GM10847 (cell line): Measurements from ENCODE around the gene STX2.

Experiments used
- POLR2A ChIP-seq: IDR thresholded peaks from 2 replicates; pipeline ENCODE4 v1.6.1; 2011; ENCODE audit not compliant: insufficient read length; ENCODE audit errors: extremely low read depth

Gene STX2

GRCh38 chr12:130795906-130796305 is 43.1 kb downstream of the STX2 start:
- TF ChIP-seq POLR2A: no peak

DNA sequence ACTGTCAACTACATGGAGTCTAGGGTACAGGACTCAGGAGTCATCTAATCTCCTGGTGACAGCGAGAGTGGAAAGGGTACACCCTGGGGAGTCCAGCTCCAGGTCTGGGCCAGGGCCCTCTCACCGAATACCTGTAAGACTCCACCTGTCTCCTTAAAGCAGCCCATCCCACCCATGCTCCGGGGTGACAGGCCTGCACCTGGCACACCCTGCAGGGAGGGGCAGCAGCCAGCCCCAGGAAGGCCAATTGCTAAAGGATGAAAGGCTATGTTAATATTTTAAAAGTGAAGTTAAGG is 45.5 kb downstream of the STX2 start:
- no peak for TF ChIP-seq POLR2A

DNA sequence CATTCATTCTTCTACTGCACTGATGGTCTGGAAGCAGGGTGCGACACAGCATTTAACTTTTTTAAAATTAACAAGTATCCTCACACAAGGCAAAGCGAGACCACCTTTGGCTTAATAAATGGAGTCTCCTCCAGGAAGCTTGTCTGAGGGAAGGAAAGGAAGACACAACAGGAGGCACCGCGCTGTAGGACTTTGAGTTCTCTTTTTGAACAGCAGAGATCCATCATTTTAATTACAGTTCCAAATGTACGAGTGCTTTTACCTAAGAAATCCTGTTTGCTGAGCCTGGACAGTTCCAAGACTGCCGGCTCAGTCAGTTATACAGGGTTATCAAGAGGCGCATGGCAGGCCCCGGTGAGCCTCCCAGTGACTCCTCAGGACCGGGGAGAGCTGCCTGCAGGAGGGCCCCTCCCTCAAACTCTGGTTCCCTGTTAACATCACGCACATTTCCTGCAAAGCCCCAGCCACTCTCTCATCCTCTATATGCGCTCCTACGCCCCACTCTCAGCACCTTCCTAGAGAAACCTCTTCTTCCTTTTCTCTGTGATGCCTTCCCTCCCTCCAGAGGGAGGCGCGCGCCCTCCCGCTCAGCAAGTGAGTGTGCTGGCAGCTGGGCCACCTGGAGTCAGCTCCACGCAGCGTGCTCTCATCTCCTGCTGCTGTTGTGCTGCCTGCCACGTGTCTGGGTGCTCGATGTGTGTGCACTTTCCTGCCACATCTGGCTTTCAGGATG is 46.1 kb downstream of the STX2 start:
- no peak for TF ChIP-seq POLR2A

- TF ChIP-seq POLR2A: no peak
These were observed 47.4 kb downstream of the STX2 start for GRCh38 chr12:130791629-130792028.

GRCh38 chr12:130788515-130788914 is 50.5 kb downstream of the STX2 start:
- no peak for TF ChIP-seq POLR2A

- no peak for TF ChIP-seq POLR2A
These were observed 51.3 kb downstream of the STX2 start for GRCh38 chr12:130787445-130788410.

DNA sequence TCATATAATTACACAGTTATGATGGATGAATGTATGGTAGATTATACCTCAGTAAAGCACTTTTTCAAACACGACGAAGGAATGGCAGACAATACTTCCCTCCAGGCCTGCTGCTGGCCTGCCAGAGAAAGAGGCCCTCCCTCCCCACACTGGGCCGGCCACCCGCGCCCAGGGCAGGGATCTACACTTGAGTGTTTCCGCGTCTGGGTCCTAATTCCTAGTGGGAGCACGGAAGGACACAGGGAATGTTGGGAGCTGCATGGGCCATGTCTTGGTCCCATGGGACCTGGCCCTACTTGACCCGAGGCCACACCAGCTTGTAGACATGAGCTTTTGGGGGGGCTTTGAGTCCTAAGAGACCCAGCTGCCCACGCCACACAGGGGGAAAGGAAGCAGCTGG is 52.0 kb downstream of the STX2 start:
- TF ChIP-seq POLR2A: no peak

DNA sequence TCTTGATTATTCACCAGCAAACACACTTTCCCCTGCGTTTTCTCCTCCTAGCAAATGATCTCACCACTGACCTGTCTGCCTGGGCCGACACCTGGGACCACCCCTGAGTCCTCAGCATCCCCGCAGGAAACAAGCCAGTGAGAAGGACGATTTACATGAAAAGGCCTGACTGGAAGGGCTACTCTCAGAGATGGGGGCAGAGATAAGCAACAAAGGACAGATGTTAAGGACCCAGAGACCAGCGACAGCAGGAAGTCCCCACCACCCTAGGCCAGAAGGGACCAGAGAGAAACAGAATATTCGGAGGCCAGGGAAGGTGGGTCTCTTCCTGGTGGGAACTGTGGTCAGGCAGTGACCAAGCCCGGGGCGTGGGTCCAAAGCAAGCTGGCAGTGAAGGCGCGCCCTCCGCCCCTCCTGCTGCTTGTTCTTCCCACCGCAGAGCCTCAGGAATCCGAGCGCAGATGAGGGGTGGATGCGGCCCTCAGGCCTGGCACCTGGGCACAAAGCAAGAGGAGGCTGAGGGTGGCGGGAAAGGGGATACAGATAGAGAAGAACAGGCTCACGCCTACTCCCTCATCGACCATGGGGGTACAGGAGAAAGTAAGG is 55.8 kb downstream of the STX2 start:
- no peak for TF ChIP-seq POLR2A

DNA sequence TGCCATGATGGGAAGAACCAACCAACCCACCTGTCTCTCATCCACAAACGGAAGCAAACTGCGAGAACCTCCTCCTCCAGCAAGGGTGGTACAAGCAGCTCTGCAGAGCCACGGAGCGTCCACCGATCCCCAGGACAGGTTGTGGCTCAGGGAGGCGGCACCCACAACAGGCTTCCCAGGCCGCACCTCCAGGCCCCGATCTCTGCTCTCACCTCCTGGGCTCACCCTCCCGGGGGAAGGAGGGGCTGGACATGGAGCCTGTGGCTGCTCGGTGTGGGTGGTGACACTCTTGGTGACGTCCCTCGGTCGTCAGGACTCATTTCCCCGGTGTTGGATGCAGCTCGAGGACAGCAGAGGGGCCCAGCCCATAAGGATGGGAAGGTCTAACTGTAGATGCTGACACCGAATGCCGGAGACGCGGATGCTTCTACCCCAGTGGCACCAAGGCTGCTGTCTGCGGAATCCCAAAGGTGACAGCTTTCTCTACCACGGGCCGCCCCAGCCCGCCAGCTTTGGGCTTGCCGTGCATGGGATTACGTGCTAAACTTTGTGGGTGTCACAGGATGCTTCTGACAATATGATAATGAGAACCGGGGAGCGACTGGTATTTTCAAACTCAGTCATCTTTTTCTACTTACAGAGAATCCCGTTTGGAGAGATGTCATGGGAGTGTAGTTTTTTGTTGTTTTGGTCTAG is 58.0 kb downstream of the STX2 start:
- TF ChIP-seq POLR2A: no peak

DNA sequence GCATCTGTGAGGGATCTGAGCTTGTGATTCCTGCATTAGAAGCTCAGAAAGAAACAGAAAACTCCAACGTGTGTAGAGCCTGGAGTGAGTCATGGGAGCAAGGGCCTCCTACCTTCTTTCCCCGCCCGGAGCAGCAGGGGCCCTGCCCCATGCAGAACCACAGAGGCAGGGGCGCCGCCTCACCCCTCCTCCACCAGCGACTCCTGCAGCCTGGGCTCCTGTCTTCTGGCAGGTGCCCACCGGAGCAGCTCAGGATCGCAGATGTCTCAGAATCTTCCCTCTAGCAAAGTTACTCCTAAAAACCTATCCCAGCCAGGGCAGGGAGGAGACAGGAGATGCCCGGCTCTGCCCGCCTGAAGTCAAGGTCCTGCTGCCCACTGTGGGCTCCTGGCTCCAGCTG is 58.7 kb downstream of the STX2 start:
- TF ChIP-seq POLR2A: no peak

DNA sequence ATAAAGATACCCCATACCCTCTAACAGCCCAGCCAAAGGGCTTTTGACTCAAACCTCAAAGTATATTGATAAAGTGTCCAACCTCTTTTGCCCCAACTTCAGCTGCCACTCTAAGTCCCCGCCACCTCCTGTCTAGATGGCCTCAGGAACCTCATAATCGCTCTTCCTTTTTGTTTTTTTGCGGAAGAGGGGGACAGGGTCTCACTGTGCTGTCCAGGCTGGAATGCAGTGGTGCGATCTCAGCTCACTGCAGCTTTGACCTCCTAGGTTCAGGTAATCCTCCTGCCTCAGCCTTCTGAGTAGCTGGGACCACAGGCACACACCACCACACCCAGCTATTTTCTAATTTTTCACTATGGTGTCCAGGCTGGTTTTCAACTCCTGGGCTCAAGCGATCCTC is 60.3 kb downstream of the STX2 start:
- no peak for TF ChIP-seq POLR2A

- no peak for TF ChIP-seq POLR2A
These were observed 62.2 kb downstream of the STX2 start for GRCh38 chr12:130776857-130777339.

- no peak for TF ChIP-seq POLR2A
These were observed 62.8 kb downstream of the STX2 start for GRCh38 chr12:130775953-130776856.

DNA sequence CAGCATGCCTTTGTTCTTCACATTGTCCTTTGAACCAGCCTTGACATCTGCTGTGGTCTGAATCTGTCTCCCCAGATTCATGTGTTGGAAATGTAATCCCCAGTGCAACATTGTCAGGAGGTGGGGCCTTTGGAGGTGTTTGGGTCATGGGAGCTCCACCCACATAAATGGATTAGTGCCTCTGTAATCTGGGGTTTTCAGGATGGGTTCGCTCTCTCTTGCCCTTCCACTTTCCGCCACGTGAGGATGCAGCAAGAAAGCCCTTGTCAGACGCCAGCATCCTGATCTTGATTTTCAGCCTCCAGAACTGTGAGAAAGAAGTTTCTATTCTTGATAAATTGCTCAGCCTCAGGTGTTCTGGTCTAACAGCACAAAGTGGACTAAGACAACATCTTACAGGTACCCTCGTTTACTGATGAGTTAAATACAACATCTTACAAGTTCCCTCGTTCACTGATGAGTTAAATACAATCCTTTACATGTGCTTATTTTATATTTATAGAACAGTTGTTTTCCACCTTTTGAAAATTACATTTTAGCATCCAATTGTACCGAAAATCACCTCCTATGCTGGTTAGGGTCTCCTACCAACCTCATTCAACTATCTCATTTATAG is 68.5 kb downstream of the STX2 start:
- no peak for TF ChIP-seq POLR2A
